ENCODE measurements around the gene CLSTN2.

The CLSTN2 gene

DNA sequence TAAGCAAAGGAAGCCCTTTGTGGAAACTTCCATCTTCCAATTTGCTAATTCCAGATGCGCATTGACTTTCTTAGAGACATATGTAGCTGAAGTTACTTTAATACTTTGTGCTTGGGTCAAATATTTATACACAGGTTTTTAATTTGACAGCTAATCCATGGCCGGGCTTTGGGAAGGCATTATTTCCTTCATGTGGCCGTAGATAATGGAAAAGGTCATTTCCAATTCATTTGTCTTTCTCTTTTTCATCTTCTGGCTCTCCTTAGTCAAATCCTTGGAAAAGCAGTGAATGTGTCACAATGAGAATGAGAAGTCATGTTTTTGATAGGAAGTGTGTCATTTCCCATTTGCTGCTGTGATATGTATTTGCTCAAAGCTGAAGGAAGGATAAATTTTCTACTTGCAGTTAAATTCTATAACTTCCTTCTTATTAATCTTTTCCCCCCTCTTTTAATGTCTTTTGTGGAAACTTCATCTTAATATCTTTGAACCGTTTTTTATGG lies 323.3 kb downstream of the CLSTN2 start:
- no peak overlapping the region for H3K4me3 ChIP-seq (ENCODE audit: low read depth, low read length)
- no peak for DNase-seq (ENCODE audit: low read depth, low spot score)
- in situ Hi-C loops (cut with HindIII; ENCODE audit: low sequenced_read_pairs) = no loop called here
- TF ChIP-seq, protein P1, sequence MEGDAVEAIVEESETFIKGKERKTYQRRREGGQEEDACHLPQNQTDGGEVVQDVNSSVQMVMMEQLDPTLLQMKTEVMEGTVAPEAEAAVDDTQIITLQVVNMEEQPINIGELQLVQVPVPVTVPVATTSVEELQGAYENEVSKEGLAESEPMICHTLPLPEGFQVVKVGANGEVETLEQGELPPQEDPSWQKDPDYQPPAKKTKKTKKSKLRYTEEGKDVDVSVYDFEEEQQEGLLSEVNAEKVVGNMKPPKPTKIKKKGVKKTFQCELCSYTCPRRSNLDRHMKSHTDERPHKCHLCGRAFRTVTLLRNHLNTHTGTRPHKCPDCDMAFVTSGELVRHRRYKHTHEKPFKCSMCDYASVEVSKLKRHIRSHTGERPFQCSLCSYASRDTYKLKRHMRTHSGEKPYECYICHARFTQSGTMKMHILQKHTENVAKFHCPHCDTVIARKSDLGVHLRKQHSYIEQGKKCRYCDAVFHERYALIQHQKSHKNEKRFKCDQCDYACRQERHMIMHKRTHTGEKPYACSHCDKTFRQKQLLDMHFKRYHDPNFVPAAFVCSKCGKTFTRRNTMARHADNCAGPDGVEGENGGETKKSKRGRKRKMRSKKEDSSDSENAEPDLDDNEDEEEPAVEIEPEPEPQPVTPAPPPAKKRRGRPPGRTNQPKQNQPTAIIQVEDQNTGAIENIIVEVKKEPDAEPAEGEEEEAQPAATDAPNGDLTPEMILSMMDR (IDR thresholded peaks at IDR 0.05; ENCODE audit: low read depth, low read length) = no peak

DNA sequence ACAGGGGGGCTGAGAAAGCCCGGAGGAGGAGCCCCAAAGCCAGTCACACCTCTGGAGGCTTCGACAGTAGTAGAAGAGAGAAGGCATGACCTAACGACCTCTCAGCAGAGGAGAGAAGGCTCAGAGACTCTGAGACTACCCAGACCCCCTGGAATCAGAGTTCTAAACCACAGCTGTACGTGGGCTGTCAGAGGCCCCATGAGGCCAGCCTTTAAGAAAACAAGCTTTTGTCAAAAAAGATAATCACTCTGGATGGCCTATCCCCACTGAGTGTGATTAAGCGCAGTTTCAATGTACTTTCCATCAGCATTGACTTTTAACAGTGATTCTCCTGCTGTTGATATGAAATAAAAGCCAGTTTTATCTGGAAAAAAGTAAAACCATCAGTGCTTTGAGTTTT lies 330.3 kb downstream of the CLSTN2 start:
- no peak for DNase-seq (ENCODE audit: low read depth, low spot score)
- TF ChIP-seq, protein P1 (IDR thresholded peaks at IDR 0.05; ENCODE audit: low read depth, low read length) = no peak
- H3K4me3 ChIP-seq (ENCODE audit: low read depth, low read length) = no peak overlapping the region
- in situ Hi-C loops (cut with HindIII; ENCODE audit: low sequenced_read_pairs) = no loop called here

DNA sequence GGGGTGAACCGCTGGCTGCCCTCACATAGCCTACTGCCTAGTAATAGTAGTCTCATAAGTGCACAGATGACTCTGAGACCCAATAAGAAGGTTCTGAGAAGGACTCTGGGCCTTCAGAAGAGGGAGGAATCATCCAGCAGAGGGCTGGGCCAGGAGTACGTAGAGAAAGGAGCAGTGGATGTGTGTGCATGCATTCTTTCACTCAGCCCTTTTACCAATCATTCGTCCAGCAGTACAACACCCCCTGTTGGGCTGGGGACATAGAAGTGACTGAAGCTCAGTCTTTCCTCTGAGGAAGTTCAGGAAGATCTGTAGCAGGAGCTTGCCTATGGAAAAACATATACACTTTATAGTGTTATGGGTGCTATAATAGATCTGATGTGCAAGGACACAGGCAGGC lies 333.1 kb downstream of the CLSTN2 start:
- TF ChIP-seq, protein P1 (IDR thresholded peaks at IDR 0.05; ENCODE audit: low read depth, low read length) = no peak
- H3K4me3 ChIP-seq (ENCODE audit: low read depth, low read length) = no peak overlapping the region
- in situ Hi-C loops (cut with HindIII; ENCODE audit: low sequenced_read_pairs) = no loop called here
- no peak for DNase-seq (ENCODE audit: low read depth, low spot score)

DNA sequence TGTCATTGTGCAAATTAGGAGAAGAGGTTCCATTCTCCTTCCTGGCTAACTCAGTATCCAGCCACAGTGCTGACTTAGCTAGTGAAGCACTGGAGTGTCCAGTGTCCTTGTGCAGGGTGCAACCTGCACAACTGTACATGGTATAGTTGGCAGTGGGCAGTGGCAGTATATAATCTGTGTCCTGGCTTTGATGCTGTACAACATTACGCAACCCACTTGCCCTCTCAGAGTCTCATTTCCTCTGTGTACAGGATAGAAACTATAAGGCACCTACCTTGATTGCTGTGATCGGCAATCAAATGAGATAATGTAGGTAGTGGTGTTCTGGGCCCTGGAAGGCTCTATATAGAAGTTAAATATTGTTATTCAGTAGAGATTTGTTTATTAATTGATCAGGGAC lies 333.6 kb downstream of the CLSTN2 start:
- DNase-seq (ENCODE audit: low read depth, low spot score) = no peak
- H3K4me3 ChIP-seq (ENCODE audit: low read depth, low read length) = no peak overlapping the region
- TF ChIP-seq, protein P1 (IDR thresholded peaks at IDR 0.05; ENCODE audit: low read depth, low read length) = no peak
- in situ Hi-C loops (cut with HindIII; ENCODE audit: low sequenced_read_pairs) = no loop called here

DNA sequence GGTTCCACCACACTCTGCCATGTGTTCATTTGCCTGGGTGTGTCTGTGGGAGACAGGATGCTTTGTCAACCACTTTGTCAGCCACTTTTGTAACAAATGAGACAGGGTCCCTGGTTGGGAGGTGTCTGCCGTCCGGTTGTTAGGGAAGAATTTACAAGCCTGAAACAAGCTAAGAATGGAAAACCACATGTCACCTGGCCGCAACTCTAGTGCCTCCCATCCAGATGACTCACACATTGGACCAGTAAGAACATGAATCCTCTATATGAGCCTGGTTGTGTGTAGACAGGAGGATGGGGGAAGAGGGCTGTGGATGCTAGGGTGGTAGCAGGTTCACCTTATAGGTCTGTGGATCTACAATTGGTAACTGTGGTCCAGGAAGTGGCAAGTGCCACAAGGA lies 335.3 kb downstream of the CLSTN2 start:
- DNase-seq (ENCODE audit: low read depth, low spot score) = no peak
- H3K4me3 ChIP-seq (ENCODE audit: low read depth, low read length) = no peak overlapping the region
- TF ChIP-seq, protein P1 (IDR thresholded peaks at IDR 0.05; ENCODE audit: low read depth, low read length) = no peak
- in situ Hi-C loops (cut with HindIII; ENCODE audit: low sequenced_read_pairs) = no loop called here

DNA sequence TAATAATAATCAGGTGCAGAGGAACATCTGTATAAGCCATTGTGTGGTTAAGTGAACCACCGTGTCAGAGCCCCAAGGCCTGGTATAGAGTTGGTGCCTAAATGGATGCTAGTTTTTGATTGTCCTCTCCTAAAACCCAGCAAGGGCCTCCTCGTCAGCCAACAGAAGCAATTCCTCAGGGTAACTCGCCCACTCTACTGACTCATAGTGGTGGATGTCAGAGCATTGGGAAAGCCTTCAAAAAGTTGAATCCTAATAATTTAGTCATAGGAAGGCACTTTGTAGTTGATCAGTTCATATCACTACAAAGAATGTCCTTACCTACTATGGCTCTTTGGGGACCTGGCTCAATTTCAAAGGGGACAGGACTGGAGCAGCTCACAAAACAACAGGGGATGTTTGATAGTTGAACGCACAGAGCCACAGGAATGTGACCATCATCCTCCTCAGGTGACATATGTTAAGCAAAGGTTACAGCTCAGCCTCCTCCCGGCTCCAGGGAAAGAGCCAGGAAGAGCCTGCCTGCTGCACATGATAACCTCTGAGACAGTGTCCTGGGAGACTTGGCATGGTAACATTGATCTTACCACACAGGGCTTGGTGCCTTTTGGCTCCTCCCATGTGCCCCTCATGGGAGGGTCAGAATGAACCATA lies 338.7 kb downstream of the CLSTN2 start:
- TF ChIP-seq, protein P1 (IDR thresholded peaks at IDR 0.05; ENCODE audit: low read depth, low read length) = no peak
- H3K4me3 ChIP-seq (ENCODE audit: low read depth, low read length) = no peak overlapping the region
- in situ Hi-C loops (cut with HindIII; ENCODE audit: low sequenced_read_pairs) = no loop called here
- DNase-seq (ENCODE audit: low read depth, low spot score) = no peak

All from astrocyte of the spinal cord (primary cell).